ENCODE results near the gene POLR3C.

- TF ChIP-seq CTCF (conservative IDR thresholded peaks at IDR 0.05; ENCODE audit: low read depth, low read length) (no peak), NFE2L2 (IDR thresholded peaks at IDR 0.05; ENCODE audit: low read depth, low read length) (no peak), POLR2A (IDR thresholded peaks at IDR 0.05; ENCODE audit: low read depth, low read length) (no peak), SMC3 (IDR thresholded peaks at IDR 0.05; ENCODE audit: low read depth, low read length) (no peak), USF2 (IDR thresholded peaks at IDR 0.05; ENCODE audit: low read depth, low read length) (no peak), RCOR1 (IDR thresholded peaks at IDR 0.05; ENCODE audit: insufficient replicate concordance, low read length) (no peak), MXI1 (IDR thresholded peaks at IDR 0.05; ENCODE audit: borderline replicate concordance, low read depth, low read length) (no peak), MAFK (IDR thresholded peaks at IDR 0.05; ENCODE audit: low read depth, low read length) (no peak), CHD1 (IDR thresholded peaks at IDR 0.05; ENCODE audit: low read depth, low read length) (no peak), BHLHE40 (IDR thresholded peaks at IDR 0.05; ENCODE audit: low read depth, low read length) (no peak), FOS (IDR thresholded peaks at IDR 0.05; ENCODE audit: low read depth, low read length) (no peak), CEBPB (IDR thresholded peaks at IDR 0.05; ENCODE audit: low read depth, low read length) (no peak), RAD21 (IDR thresholded peaks at IDR 0.05; ENCODE audit: low read length) (no peak), ELK1 (IDR thresholded peaks at IDR 0.05; ENCODE audit: borderline replicate concordance, low read depth, low read length) (no peak)
These were observed 39.5 kb downstream of the POLR3C start for GRCh38 chr1:145863282-145864018.
